GM19452 (cell line): ENCODE results near the gene C2orf81.
"Not testable (repeated sequence)": the region's sequence is repeated elsewhere in the genome, so short reads cannot be mapped to it uniquely, and the experiment has no call there.

Experiments
- ATAC-seq: cut with Tn5 transposase; IDR thresholded peaks from one replicate; pipeline ENCODE4 v1.9.1; 2021; ENCODE audit not compliant: unreplicated experiment

C2orf81 gene

GRCh38 chr2:74421221-74421870, at the start of gene C2orf81, which contains the start of gene WDR54:
TSS of gene C2orf81 (minus strand) at chr2:74421619. CDS start at chr2:74421560, 59 bp downstream.
TSS of gene WDR54 (plus strand) at chr2:74421730. CDS start at chr2:74422154, 424 bp downstream.
- ATAC-seq, result peak; percentile 93

GRCh38 chr2:74470742-74471141, 49.3 kb upstream of the C2orf81 start:
- ATAC-seq, result not testable (repeated sequence)

DNA sequence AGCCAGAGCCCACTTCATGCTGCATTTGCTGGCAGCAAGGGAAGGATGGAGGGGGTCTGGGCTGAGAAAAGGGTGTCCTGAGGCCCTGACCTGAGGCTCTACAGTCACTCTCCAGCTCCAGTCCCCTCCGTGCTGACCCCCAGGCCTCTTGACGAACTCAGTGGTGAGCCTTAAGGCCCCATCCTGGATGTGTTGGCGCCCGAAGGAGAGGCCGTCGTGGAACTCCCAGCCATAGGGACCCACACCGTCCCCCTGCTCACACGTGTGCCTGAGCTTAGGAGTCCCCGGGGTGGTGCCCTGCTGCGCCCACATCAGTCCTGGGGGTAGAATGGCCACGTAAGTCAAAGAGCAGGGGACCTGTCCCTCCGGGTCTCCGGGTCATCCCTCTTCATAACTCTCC, 43.0 kb upstream of the C2orf81 start:
- ATAC-seq, result no peak

DNA sequence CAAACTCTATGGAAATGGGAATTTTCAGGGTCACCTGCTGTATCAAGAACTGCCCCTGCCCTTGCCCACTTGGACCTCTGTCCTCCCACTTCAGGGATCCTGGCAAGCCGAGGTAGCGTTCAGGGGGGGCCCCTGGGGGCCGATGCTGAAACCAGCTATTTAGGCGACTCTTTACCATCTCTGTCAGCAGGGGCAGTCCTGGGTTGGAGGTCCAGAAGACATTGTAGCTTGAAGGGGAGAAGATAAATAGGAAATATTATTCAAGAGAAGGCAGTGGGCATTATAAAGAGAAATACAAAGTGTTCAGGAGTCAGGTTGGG, 41.3 kb upstream of the C2orf81 start:
- ATAC-seq, result no peak

- no peak for ATAC-seq
Observed at GRCh38 chr2:74462054-74462785, 40.8 kb upstream of the C2orf81 start.

DNA sequence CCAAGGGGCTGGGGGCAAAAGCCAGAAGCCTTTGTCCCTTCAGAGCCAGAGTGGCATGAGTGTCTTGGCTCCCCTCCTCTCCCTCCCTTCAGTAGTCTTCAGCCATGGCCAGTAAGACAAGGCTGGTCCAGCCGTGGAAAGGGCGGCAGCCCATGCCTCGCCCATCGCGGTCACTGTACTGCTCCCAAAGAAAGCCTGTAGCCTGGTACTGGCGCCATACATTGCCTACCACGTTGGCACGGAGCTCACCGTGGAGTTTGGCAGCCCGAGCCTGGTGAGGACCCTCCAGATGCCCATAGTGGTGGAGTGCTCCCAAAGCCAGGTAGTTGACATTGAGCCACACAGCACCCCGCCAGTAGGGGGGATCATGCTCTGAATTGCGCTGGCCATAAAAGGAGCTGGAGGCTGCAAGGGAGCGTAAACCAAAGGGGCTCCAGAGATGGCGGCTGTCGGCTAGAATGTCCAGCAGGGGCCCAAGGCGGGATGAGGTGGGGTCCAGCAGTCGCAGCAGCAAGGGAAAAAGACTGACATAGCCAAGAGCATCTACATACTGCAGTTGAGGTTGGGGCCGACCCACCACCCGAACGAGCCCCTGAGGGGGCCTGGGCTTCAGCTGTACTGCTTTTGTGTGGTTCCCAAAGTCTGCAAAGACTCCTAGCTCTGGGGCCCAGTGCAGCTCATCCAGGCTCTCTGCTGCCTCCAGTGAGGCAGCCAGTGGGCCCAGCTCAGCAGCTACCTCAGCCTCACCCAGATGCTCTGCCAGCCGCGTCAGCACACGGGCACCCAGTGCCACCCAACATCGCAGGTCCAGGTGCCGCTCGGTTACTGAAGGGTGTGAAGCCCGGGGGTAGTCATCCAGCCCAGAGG, 40.0 kb upstream of the C2orf81 start:
- no peak for ATAC-seq

GRCh38 chr2:74460187-74460586, 38.8 kb upstream of the C2orf81 start:
- not testable (repeated sequence) for ATAC-seq

DNA sequence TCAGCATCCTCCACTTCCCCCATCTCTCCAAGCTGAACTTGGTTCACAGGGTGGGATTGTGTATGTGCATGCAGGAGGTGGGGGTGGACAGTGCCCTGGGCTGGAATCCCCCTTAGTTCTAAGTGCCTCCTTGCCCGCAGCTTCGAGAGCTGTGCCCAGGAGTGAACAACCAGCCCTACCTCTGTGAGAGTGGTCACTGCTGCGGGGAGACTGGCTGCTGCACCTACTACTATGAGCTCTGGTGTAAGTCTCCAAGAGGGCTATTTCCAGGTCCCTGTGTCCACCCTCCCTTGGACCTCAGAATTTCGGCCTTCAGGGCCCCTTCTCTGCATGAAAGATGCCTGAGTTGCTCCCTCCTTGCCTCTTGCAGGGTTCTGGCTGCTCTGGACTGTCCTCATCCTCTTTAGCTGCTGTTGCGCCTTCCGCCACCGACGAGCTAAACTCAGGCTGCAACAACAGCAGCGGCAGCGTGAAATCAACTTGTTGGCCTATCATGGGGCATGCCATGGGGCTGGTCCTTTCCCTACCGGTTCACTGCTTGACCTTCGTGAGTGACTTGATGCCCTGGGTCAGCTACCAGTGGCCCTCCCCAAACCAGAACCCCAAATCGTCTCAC, 38.2 kb upstream of the C2orf81 start:
- not testable (repeated sequence) for ATAC-seq

GRCh38 chr2:74458938-74459363, 37.5 kb upstream of the C2orf81 start:
- no peak for ATAC-seq

- peak; percentile 79 for ATAC-seq
Observed at GRCh38 chr2:74458132-74458937, 36.9 kb upstream of the C2orf81 start, which contains the start of gene WBP1. TSS of gene WBP1 (plus strand) at chr2:74458438. CDS start at chr2:74458603, 165 bp downstream.

DNA sequence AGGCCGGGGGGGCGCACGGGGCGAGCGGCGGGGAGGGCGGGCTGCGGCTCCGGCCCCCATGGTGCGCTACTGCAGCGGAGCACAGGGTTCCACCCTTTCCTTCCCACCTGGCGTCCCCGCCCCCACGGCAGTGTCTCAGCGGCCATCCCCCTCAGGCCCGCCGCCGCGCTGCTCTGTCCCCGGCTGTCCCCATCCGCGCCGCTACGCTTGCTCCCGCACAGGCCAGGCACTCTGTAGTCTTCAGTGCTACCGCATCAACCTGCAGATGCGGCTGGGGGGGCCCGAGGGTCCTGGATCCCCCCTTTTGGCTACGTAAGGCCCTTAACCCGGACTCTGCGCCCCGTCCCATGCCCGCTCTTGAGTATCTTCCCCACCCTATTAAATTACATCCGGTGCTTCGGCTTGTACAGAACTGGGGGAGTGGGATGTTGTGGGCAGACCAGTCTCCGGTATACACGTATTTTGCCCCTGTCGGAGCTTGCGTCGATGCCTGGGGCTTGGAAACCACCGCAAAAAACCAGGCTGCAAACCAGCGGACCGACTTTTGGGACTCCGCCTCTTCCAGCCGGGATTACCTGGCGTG, 36.2 kb upstream of the C2orf81 start:
- ATAC-seq, result peak; percentile 28

DNA sequence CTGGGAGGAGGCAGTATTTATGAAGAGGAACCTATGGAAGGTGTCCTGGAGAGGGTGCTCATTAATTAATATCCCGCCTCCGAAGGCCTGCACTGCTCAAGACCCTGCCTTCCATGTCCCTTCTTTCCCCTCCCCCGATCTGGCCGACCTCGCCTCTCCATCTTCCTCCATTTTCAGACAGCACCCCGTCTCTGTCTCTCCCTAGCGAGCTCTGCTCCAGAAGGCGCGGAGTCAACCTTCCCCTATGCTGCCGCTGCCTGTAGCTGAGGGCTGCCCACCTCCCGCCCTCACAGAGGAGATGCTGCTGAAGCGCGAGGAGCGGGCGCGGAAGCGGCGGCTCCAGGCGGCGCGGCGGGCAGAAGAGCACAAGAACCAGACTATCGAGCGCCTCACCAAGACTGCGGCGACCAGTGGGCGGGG, 35.7 kb upstream of the C2orf81 start:
- ATAC-seq, result no peak

GRCh38 chr2:74454654-74455511, 33.5 kb upstream of the C2orf81 start, which contains the start of gene INO80B:
TSS of gene INO80B (plus strand) at chr2:74455087. CDS start at chr2:74455117, 30 bp downstream.
- peak; percentile 42 for ATAC-seq

DNA sequence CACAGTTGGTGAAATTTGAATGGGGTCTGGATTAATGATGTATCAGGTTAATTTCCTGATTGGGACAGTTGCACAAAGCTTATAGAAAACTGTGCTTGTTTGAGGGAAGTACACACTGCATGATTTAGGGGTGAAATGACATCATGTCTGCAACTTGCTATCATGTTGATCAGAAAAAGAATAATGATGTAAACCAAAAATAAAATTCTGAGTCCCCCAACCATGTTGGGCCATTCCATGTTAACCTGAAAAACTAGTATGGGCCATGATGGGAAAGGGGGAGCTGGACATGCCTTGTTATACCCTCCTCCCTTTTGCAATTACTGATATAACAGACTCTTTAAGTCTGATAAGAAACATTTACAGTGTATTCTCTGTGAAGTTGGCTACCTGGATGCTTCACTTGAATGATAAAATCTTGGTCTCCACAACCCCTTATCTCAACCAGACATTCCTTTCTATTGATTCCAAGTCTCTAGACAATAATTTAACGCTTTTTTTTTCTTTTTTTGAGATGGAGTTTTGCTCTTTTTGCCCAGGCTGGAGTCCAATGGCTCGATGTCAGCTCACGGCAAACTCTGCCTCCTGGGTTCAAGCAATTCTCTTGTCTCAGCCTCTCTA, 29.3 kb upstream of the C2orf81 start:
- no peak for ATAC-seq

GRCh38 chr2:74448771-74449170, 27.4 kb upstream of the C2orf81 start:
- no peak for ATAC-seq

- no peak for ATAC-seq
Observed at GRCh38 chr2:74447230-74447999, 26.0 kb upstream of the C2orf81 start.

GRCh38 chr2:74444498-74445318, 23.3 kb upstream of the C2orf81 start:
- no peak for ATAC-seq
